HepG2 (cell line): ENCODE measurements around the gene SPAG7. TPM values are rescaled to one million over a fixed set of nuclear protein-coding genes. Genes with fewer than 3 reads are reported as not detected.
A peak's percentile ranks its signal among the peaks of the same experiment; 100 is the strongest.

Source experiments
- FOXJ3 ChIP-seq: sonication (generic); formaldehyde crosslinking; IDR thresholded peaks from 2 replicates; pipeline ENCODE4 v1.4.0; 2020; ENCODE audit warnings: missing genetic modification reagents, mild to moderate bottlenecking, borderline replicate concordance
- GABPA ChIP-seq, 2 experiments: IDR thresholded peaks; 2 replicates each; pipeline ENCODE4 v1.6.1; 2011 to 2016; ENCODE audit warnings: low read depth in 2 of 2, low read length in 1 of 2, missing biosample characterization in 1 of 2, missing genetic modification characterization in 1 of 2
- HMGA1 ChIP-seq: sonication (generic); formaldehyde crosslinking; conservative IDR thresholded peaks from 2 replicates; pipeline ENCODE4 v1.4.0; 2020; ENCODE audit warnings: missing genetic modification reagents
- TGIF2 ChIP-seq: IDR thresholded peaks from 2 replicates; pipeline ENCODE4 v1.6.1; 2016; ENCODE audit warnings: control low read depth, missing compliant biosample characterization
- ZFAT ChIP-seq: sonication (generic); formaldehyde crosslinking; conservative IDR thresholded peaks from 2 replicates; pipeline ENCODE4 v1.8.1; 2023; ENCODE audit warnings: missing genetic modification reagents, inconsistent platforms
- ZNF326 ChIP-seq: sonication (generic); formaldehyde crosslinking; IDR thresholded peaks from 2 replicates; pipeline ENCODE4 v1.4.0; 2020; ENCODE audit warnings: missing genetic modification reagents, borderline replicate concordance
- polyA plus RNA-seq, 8 experiments: library from polyadenylated mRNA; depleted of rRNA in 3 of 8; stranded (reverse) in 7 of 8; unstranded in 1 of 8; fragments of >200 nt; fragmentation: Illumina TruSeq in 4 of 8; extraction: Trizol in 4 of 8; gene quantifications; 2 replicates each; pipeline versions ENCODE4 v1.2.1 to v1.2.3, GENCODE V29; 2011 to 2016; ENCODE audit warnings: low read depth in 4 of 8, missing spikeins in 1 of 8, mixed read lengths in 1 of 8; ENCODE audit not compliant: insufficient read depth in 1 of 8
- total RNA-seq, 5 experiments: library from RNA; depleted of rRNA; stranded (reverse); fragments of >200 nt; fragmentation: Illumina TruSeq; extraction: Trizol; gene quantifications; 2 replicates each; pipeline ENCODE4 v1.2.3, GENCODE V29; 2016; ENCODE audit warnings: low read depth in 1 of 5
- TF ChIP-seq, protein P1 (sequence below): sonication (generic); formaldehyde crosslinking; IDR thresholded peaks from one replicate; pipeline ENCODE4 v1.5.1; 2020; ENCODE audit warnings: mild to moderate bottlenecking, missing genetic modification reagents; ENCODE audit errors: not compliant biosample characterization
- TF ChIP-seq, protein P2 (sequence below): sonication (generic); formaldehyde crosslinking; IDR thresholded peaks from 2 replicates; pipeline ENCODE4 v1.5.0; 2020; ENCODE audit warnings: mild to moderate bottlenecking, missing genetic modification reagents, borderline replicate concordance
- TF ChIP-seq, protein P3 (sequence below): sonication (generic); formaldehyde crosslinking; conservative IDR thresholded peaks from 2 replicates; pipeline ENCODE4 v1.8.0; 2022; ENCODE audit warnings: low read depth, missing genetic modification reagents

Gene SPAG7
- total and polyA plus RNA-seq, 2 of the 13 experiments (the other 11 are each of a cell fraction or from before 2014, with no cell fraction given): 51.0 to 59.0 TPM

DNA sequence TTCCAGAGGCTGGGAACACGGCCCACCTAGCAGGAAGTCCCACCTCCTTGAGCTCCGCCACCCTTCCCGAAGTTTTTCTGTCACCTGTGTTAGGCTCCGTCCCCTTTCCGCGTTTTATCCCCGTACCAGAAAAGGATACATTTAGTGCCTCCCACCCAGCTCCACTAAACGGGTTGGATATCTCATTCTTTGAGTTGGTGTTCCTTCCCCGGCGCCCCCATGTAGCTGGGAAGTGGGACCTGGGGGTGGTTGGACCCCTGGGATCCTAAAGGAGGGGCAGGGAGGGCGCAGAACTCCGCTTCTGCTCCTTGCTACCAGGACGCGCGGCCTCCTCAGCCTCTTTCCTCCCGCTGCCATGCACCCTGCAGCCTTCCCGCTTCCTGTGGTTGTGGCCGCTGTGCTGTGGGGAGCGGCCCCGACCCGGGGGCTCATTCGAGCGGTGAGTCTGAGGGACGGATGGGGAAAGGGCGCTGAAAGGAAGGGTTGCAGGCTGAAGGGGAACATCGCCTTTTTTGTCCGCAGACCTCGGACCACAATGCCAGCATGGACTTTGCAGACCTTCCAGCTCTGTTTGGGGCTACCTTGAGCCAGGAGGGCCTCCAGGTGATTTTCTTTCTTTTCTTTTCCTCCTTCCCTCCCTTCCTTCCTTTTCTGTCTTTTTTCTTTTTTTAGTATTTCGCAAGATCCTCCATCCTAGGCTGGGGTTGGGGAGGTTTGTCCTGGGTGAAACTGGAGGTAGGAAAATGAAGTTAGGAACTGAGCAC, 26.9 kb downstream of the SPAG7 start (continued):
- TF ChIP-seq, protein P1, sequence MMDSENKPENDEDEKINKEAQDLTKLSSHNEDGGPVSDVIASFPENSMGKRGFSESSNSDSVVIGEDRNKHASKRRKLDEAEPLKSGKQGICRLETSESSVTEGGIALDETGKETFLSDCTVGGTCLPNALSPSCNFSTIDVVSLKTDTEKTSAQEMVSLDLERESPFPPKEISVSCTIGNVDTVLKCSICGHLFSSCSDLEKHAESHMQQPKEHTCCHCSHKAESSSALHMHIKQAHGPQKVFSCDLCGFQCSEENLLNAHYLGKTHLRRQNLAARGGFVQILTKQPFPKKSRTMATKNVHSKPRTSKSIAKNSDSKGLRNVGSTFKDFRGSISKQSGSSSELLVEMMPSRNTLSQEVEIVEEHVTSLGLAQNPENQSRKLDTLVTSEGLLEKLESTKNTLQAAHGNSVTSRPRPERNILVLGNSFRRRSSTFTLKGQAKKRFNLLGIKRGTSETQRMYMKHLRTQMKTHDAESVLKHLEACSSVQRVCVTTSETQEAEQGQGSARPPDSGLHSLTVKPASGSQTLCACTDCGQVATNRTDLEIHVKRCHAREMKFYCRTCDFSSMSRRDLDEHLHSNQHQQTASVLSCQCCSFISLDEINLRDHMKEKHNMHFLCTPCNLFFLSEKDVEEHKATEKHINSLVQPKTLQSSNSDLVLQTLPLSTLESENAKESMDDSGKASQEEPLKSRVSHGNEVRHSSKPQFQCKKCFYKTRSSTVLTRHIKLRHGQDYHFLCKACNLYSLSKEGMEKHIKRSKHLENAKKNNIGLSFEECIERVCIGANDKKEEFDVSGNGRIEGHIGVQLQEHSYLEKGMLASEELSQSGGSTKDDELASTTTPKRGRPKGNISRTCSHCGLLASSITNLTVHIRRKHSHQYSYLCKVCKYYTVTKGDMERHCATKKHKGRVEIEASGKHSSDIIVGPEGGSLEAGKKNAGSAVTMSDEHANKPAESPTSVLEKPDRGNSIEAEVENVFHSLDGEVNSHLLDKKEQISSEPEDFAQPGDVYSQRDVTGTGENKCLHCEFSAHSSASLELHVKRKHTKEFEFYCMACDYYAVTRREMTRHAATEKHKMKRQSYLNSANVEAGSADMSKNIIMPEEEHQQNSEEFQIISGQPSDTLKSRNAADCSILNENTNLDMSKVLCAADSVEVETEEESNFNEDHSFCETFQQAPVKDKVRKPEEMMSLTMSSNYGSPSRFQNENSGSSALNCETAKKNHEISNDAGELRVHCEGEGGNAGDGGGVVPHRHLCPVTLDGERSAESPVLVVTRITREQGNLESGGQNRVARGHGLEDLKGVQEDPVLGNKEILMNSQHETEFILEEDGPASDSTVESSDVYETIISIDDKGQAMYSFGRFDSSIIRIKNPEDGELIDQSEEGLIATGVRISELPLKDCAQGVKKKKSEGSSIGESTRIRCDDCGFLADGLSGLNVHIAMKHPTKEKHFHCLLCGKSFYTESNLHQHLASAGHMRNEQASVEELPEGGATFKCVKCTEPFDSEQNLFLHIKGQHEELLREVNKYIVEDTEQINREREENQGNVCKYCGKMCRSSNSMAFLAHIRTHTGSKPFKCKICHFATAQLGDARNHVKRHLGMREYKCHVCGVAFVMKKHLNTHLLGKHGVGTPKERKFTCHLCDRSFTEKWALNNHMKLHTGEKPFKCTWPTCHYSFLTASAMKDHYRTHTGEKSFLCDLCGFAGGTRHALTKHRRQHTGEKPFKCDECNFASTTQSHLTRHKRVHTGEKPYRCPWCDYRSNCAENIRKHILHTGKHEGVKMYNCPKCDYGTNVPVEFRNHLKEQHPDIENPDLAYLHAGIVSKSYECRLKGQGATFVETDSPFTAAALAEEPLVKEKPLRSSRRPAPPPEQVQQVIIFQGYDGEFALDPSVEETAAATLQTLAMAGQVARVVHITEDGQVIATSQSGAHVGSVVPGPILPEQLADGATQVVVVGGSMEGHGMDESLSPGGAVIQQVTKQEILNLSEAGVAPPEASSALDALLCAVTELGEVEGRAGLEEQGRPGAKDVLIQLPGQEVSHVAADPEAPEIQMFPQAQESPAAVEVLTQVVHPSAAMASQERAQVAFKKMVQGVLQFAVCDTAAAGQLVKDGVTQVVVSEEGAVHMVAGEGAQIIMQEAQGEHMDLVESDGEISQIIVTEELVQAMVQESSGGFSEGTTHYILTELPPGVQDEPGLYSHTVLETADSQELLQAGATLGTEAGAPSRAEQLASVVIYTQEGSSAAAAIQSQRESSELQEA: peak; percentile 60
- TF ChIP-seq ZNF326 (no peak), FOXJ3 (no peak), TGIF2 (CRISPR knock-in tag) (no peak), GABPA (IDR thresholded peaks at IDR 0.05; ENCODE audit: low read depth, low read length) (peak; percentile 75), GABPA (CRISPR knock-in tag; IDR thresholded peaks at IDR 0.05; ENCODE audit: low read depth) (0 out of 2 replicates have a peak, but pooled peaks have one; percentile 94), ZFAT (CRISPR knock-in tag) (no peak), HMGA1 (CRISPR knock-in tag) (no peak)
- TF ChIP-seq, protein P2, sequence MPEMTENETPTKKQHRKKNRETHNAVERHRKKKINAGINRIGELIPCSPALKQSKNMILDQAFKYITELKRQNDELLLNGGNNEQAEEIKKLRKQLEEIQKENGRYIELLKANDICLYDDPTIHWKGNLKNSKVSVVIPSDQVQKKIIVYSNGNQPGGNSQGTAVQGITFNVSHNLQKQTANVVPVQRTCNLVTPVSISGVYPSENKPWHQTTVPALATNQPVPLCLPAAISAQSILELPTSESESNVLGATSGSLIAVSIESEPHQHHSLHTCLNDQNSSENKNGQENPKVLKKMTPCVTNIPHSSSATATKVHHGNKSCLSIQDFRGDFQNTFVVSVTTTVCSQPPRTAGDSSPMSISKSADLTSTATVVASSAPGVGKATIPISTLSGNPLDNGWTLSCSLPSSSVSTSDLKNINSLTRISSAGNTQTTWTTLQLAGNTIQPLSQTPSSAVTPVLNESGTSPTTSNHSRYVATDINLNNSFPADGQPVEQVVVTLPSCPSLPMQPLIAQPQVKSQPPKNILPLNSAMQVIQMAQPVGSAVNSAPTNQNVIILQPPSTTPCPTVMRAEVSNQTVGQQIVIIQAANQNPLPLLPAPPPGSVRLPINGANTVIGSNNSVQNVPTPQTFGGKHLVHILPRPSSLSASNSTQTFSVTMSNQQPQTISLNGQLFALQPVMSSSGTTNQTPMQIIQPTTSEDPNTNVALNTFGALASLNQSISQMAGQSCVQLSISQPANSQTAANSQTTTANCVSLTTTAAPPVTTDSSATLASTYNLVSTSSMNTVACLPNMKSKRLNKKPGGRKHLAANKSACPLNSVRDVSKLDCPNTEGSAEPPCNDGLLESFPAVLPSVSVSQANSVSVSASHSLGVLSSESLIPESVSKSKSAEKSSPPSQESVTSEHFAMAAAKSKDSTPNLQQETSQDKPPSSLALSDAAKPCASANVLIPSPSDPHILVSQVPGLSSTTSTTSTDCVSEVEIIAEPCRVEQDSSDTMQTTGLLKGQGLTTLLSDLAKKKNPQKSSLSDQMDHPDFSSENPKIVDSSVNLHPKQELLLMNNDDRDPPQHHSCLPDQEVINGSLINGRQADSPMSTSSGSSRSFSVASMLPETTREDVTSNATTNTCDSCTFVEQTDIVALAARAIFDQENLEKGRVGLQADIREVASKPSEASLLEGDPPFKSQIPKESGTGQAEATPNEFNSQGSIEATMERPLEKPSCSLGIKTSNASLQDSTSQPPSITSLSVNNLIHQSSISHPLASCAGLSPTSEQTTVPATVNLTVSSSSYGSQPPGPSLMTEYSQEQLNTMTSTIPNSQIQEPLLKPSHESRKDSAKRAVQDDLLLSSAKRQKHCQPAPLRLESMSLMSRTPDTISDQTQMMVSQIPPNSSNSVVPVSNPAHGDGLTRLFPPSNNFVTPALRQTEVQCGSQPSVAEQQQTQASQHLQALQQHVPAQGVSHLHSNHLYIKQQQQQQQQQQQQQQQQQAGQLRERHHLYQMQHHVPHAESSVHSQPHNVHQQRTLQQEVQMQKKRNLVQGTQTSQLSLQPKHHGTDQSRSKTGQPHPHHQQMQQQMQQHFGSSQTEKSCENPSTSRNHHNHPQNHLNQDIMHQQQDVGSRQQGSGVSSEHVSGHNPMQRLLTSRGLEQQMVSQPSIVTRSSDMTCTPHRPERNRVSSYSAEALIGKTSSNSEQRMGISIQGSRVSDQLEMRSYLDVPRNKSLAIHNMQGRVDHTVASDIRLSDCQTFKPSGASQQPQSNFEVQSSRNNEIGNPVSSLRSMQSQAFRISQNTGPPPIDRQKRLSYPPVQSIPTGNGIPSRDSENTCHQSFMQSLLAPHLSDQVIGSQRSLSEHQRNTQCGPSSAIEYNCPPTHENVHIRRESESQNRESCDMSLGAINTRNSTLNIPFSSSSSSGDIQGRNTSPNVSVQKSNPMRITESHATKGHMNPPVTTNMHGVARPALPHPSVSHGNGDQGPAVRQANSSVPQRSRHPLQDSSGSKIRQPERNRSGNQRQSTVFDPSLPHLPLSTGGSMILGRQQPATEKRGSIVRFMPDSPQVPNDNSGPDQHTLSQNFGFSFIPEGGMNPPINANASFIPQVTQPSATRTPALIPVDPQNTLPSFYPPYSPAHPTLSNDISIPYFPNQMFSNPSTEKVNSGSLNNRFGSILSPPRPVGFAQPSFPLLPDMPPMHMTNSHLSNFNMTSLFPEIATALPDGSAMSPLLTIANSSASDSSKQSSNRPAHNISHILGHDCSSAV (CRISPR knock-in tag): no peak
- TF ChIP-seq, protein P3, sequence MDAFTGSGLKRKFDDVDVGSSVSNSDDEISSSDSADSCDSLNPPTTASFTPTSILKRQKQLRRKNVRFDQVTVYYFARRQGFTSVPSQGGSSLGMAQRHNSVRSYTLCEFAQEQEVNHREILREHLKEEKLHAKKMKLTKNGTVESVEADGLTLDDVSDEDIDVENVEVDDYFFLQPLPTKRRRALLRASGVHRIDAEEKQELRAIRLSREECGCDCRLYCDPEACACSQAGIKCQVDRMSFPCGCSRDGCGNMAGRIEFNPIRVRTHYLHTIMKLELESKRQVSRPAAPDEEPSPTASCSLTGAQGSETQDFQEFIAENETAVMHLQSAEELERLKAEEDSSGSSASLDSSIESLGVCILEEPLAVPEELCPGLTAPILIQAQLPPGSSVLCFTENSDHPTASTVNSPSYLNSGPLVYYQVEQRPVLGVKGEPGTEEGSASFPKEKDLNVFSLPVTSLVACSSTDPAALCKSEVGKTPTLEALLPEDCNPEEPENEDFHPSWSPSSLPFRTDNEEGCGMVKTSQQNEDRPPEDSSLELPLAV (CRISPR knock-in tag): no peak
